ENCODE data around the gene FKBP15.
A peak's percentile ranks its signal among the peaks of the same experiment; 100 is the strongest.
"Not testable (repeated sequence)": the region's sequence is repeated elsewhere in the genome, so short reads cannot be mapped to it uniquely, and the experiment has no call there.

Gene FKBP15

GRCh38 chr9:113221003-113221799 lies at the start of gene FKBP15, which contains the start of gene SLC31A1:
Gene FKBP15 (minus strand): TSS chr9:113221277. CDS start chr9:113221243, 34 bp downstream.
Gene SLC31A1 (plus strand): TSS chr9:113221544. CDS start chr9:113256149, 34,605 bp downstream.
- DNase-seq: peak; percentile 94

GRCh38 chr9:113269871-113270270 lies 48.8 kb upstream of the FKBP15 start:
- no peak for DNase-seq

GRCh38 chr9:113269355-113269754 lies 48.3 kb upstream of the FKBP15 start:
- DNase-seq: no peak

- DNase-seq: no peak
These were observed 47.0 kb upstream of the FKBP15 start for GRCh38 chr9:113267911-113268566.

GRCh38 chr9:113266174-113266573 lies 45.1 kb upstream of the FKBP15 start:
- no peak for DNase-seq

- DNase-seq: no peak
These were observed 41.0 kb upstream of the FKBP15 start for GRCh38 chr9:113261917-113262671.

- no peak for DNase-seq
These were observed 37.2 kb upstream of the FKBP15 start for GRCh38 chr9:113258282-113258681.

- no peak for DNase-seq
These were observed 36.8 kb upstream of the FKBP15 start for GRCh38 chr9:113257863-113258262.

- no peak for DNase-seq
These were observed 34.4 kb upstream of the FKBP15 start for GRCh38 chr9:113255438-113255837.

GRCh38 chr9:113254991-113255390 lies 33.9 kb upstream of the FKBP15 start:
- DNase-seq: no peak

GRCh38 chr9:113250807-113251206 lies 29.7 kb upstream of the FKBP15 start:
- no peak for DNase-seq

GRCh38 chr9:113249661-113250060 lies 28.6 kb upstream of the FKBP15 start:
- DNase-seq: not testable (repeated sequence)

GRCh38 chr9:113247640-113248039 lies 26.6 kb upstream of the FKBP15 start:
- DNase-seq: no peak

GRCh38 chr9:113246928-113247327 lies 25.9 kb upstream of the FKBP15 start:
- DNase-seq: no peak

- no peak for DNase-seq
These were observed 24.8 kb upstream of the FKBP15 start for GRCh38 chr9:113245894-113246293.

- DNase-seq: no peak
These were observed 23.5 kb upstream of the FKBP15 start for GRCh38 chr9:113244556-113244955.

- DNase-seq: no peak
These were observed 20.1 kb upstream of the FKBP15 start for GRCh38 chr9:113241161-113241560.

GRCh38 chr9:113238859-113239232 lies 17.8 kb upstream of the FKBP15 start:
- DNase-seq: no peak

- no peak for DNase-seq
These were observed 17.3 kb upstream of the FKBP15 start for GRCh38 chr9:113238202-113238858.

GRCh38 chr9:113237026-113237425 lies 15.9 kb upstream of the FKBP15 start:
- no peak for DNase-seq

GRCh38 chr9:113235701-113236255 lies 14.7 kb upstream of the FKBP15 start:
- not testable (repeated sequence) for DNase-seq

GRCh38 chr9:113231701-113232100 lies 10.6 kb upstream of the FKBP15 start:
- no peak for DNase-seq
